K562 (cell line): ENCODE measurements around the gene RPLP2. TPM values are rescaled to one million over a fixed set of nuclear protein-coding genes. Genes with fewer than 3 reads are reported as not detected.

Source experiments
- CREB1 ChIP-seq, 2 experiments: sonication (generic) in 1 of 2; formaldehyde crosslinking in 1 of 2; IDR thresholded peaks; 2 replicates each; pipeline versions ENCODE4 v1.6.1 to v1.8.0; 2012 to 2022; ENCODE audit warnings: inconsistent platforms in 1 of 2, mild to moderate bottlenecking in 1 of 2, missing genetic modification reagents in 1 of 2, moderate library complexity in 1 of 2
- CTCFL ChIP-seq: IDR thresholded peaks from 2 replicates; pipeline ENCODE4 v1.6.1; 2011; ENCODE audit warnings: borderline replicate concordance, low read depth, mild to moderate bottlenecking, moderate library complexity, low read length; ENCODE audit not compliant: insufficient read depth, poor library complexity, severe bottlenecking
- E2F1 ChIP-seq: sonication (generic); formaldehyde crosslinking; IDR thresholded peaks from 2 replicates; pipeline ENCODE4 v1.8.1; 2023; ENCODE audit warnings: mild to moderate bottlenecking, missing genetic modification reagents, moderate library complexity
- HCFC1 ChIP-seq: IDR thresholded peaks from 2 replicates; pipeline ENCODE4 v1.6.1; 2012; ENCODE audit warnings: low read depth, low read length, improper control_type of control experiment
- HMGXB4 ChIP-seq: sonication (generic); formaldehyde crosslinking; IDR thresholded peaks from 2 replicates; pipeline ENCODE4 v1.8.1; 2023; ENCODE audit warnings: mild to moderate bottlenecking, missing genetic modification reagents
- KDM4B ChIP-seq, 2 experiments: fragments of 450-650 bp in 1 of 2; sonication (generic) in 1 of 2; IDR thresholded peaks; 2 replicates each; pipeline ENCODE4 v1.6.1; 2016 to 2017; ENCODE audit warnings: borderline replicate concordance in 2 of 2, antibody characterized with exemption in 1 of 2, low read depth in 1 of 2, mild to moderate bottlenecking in 1 of 2
- L3MBTL2 ChIP-seq: fragments of 450-650 bp; IDR thresholded peaks from 2 replicates; pipeline ENCODE4 v1.6.1; 2016; ENCODE audit warnings: mild to moderate bottlenecking, moderate library complexity
- NR2F6 ChIP-seq: fragments of 450-650 bp; formaldehyde crosslinking; IDR thresholded peaks from 2 replicates; pipeline ENCODE4 v1.4.0; 2020; ENCODE audit warnings: mild to moderate bottlenecking
- SREBF2 ChIP-seq: sonication (generic); formaldehyde crosslinking; IDR thresholded peaks from 2 replicates; pipeline ENCODE4 v1.4.0; 2020; ENCODE audit warnings: mild to moderate bottlenecking, missing genetic modification reagents
- TRIM24 ChIP-seq, 2 experiments: fragments of 450-650 bp; IDR thresholded peaks; 2 replicates each; pipeline ENCODE4 v1.6.1; 2016
- ZNF124 ChIP-seq: sonication (generic); formaldehyde crosslinking; IDR thresholded peaks from 2 replicates; pipeline ENCODE4 v1.8.1; 2022; ENCODE audit warnings: missing genetic modification reagents
- ZNF282 ChIP-seq: sonication (generic); formaldehyde crosslinking; IDR thresholded peaks from 2 replicates; pipeline ENCODE4 v1.8.1; 2023; ENCODE audit warnings: missing genetic modification reagents
- ZNF324 ChIP-seq: fragments of 250-450 bp; sonication (Bioruptor Pico); IDR thresholded peaks from 2 replicates; pipeline ENCODE4 v1.4.0; 2020; ENCODE audit warnings: mild to moderate bottlenecking
- ZNF583 ChIP-seq: fragments of 250-450 bp; sonication (Bioruptor Pico); IDR thresholded peaks from 2 replicates; pipeline ENCODE4 v1.4.0; 2020
- ZNF77 ChIP-seq: fragments of 250-450 bp; sonication (Bioruptor Pico); IDR thresholded peaks from 2 replicates; pipeline ENCODE4 v1.5.0; 2020
- polyA plus RNA-seq, 8 experiments: library from polyadenylated mRNA; depleted of rRNA in 4 of 8; stranded (reverse) in 5 of 8; unstranded in 3 of 8; fragments of >200 nt; fragmentation: Nextera tagmentation in 2 of 8; fragmentation: Illumina TruSeq in 1 of 8; extraction: Ambion mirVana in 2 of 8; extraction: Trizol in 1 of 8; gene quantifications; 2 replicates each; pipeline versions ENCODE4 v1.2.1 to v1.2.3, GENCODE V29; 2011 to 2014; ENCODE audit warnings: inconsistent platforms in 1 of 8, missing spikeins in 1 of 8
- total RNA-seq, 7 experiments: library from RNA; depleted of rRNA in 6 of 7; stranded (reverse); fragments of >200 nt in 6 of 7; fragmentation: Illumina TruSeq in 2 of 7; extraction: Trizol in 2 of 7; gene quantifications; 2 replicates each; pipeline versions ENCODE4 v1.2.1 to v1.2.3, GENCODE V29; 2011 to 2021; ENCODE audit warnings: low replicate concordance in 1 of 7
- TF ChIP-seq, protein P1 (sequence below): conservative IDR thresholded peaks from 2 replicates; pipeline ENCODE4 v1.6.1; 2011; ENCODE audit warnings: low read depth, mild to moderate bottlenecking, low read length; ENCODE audit not compliant: control insufficient read depth
- TF ChIP-seq, protein P2 (sequence below): sonication (generic); formaldehyde crosslinking; IDR thresholded peaks from 2 replicates; pipeline ENCODE4 v1.8.0; 2022; ENCODE audit warnings: missing genetic modification reagents, mild to moderate bottlenecking, moderate library complexity, borderline replicate concordance
- TF ChIP-seq, protein P3 (sequence below): fragments of 450-650 bp; IDR thresholded peaks from 2 replicates; pipeline ENCODE4 v1.6.1; 2016

RPLP2 gene
- total and polyA plus RNA-seq, 9 of the 15 experiments (the other 6 are each of a cell fraction or from before 2014, with no cell fraction given), result 528 to 3,807 (median 1,633) TPM

DNA sequence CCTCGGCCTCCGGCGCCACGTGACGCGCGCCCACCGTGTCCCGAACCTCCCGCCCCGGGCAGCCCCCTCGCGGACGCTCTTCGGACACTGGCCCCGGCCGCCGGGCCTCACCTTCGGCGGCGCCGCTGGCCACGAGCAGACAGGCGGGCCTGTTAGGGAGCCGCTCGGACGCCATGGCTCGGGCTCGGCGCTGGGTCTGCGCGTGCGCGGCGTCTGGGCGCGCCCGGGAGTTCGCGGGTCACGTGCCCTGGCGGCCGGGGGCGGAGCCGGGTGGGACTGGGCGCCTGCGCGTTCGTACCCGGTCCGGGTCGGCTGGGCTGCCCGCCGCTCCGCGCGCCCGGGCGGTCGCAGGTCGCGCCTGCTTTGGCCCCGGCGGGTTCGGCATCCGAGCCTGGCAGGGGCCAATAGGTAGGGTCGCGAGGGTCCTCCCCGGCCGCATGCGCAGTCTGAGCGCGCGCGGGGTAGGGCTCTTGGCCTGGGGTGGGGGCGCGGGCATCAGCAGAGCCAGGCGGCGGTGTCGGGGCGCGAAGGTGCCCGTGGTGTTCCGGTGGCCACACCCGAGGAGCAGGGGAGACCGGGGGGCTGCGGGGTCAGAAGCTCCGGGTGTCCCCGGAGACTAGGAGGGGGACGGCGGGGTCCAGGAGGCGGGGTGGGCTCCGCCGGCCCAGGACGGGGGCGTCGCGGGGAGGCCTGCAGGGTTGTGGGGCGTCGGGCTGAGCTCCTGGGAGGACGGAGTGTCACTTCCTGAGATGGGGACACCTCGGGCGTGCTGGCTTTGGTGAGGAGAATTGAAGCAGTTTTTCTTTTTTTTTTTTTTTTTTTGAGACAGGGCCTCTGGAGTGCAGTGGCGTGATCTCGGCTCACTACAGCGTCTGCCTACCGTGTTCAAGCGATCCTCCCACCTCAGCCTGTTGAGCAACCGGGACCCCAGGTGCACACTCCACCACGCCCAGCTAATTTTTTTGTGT, 32.2 kb upstream of the RPLP2 start, which contains the start of gene GATD1 (continued):
- TF ChIP-seq CTCFL (peak; percentile 20), SREBF2 (CRISPR knock-in tag) (no peak), ZNF282 (CRISPR knock-in tag) (peak; percentile 54), E2F1 (no peak), KDM4B (IDR thresholded peaks at IDR 0.05; ENCODE audit: borderline replicate concordance in 2 of 2, low read depth in 1 of 2) (no peak), ZNF324 (CRISPR knock-in tag) (no peak), HCFC1 (0 out of 2 replicates have a peak, but pooled peaks have one; percentile 35), ZNF583 (CRISPR knock-in tag) (no peak), L3MBTL2 (peak; percentile 69), HMGXB4 (peak; percentile 1; the same call in 1 of the 2 replicates), ZNF77 (CRISPR knock-in tag) (no peak), TRIM24 (IDR thresholded peaks at IDR 0.05) (no peak), ZNF124 (CRISPR knock-in tag) (no peak), CREB1 (IDR thresholded peaks at IDR 0.05) (no peak), CREB1 (CRISPR knock-in tag; IDR thresholded peaks at IDR 0.05) (peak; percentile 41; the same call in 1 of the 2 replicates), NR2F6 (CRISPR knock-in tag) (no peak)
- TF ChIP-seq, protein P1, sequence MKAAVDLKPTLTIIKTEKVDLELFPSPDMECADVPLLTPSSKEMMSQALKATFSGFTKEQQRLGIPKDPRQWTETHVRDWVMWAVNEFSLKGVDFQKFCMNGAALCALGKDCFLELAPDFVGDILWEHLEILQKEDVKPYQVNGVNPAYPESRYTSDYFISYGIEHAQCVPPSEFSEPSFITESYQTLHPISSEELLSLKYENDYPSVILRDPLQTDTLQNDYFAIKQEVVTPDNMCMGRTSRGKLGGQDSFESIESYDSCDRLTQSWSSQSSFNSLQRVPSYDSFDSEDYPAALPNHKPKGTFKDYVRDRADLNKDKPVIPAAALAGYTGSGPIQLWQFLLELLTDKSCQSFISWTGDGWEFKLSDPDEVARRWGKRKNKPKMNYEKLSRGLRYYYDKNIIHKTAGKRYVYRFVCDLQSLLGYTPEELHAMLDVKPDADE, result peak; percentile 68; the same call in 1 of the 2 replicates
- TF ChIP-seq, protein P2, sequence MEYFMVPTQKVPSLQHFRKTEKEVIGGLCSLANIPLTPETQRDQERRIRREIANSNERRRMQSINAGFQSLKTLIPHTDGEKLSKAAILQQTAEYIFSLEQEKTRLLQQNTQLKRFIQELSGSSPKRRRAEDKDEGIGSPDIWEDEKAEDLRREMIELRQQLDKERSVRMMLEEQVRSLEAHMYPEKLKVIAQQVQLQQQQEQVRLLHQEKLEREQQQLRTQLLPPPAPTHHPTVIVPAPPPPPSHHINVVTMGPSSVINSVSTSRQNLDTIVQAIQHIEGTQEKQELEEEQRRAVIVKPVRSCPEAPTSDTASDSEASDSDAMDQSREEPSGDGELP (CRISPR knock-in tag), result peak; percentile 55; the same call in 1 of the 2 replicates
- TF ChIP-seq, protein P3, sequence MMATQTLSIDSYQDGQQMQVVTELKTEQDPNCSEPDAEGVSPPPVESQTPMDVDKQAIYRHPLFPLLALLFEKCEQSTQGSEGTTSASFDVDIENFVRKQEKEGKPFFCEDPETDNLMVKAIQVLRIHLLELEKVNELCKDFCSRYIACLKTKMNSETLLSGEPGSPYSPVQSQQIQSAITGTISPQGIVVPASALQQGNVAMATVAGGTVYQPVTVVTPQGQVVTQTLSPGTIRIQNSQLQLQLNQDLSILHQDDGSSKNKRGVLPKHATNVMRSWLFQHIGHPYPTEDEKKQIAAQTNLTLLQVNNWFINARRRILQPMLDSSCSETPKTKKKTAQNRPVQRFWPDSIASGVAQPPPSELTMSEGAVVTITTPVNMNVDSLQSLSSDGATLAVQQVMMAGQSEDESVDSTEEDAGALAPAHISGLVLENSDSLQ, result 0 out of 2 replicates have a peak, but pooled peaks have one; percentile 4
